Measurements from ENCODE around the gene TFF3. TPM values are rescaled to one million over a fixed set of nuclear protein-coding genes. Genes with fewer than 3 reads are reported as not detected.

The TFF3 gene
- total and polyA plus RNA-seq, 2 donors from 2014 or later = 10.0 to 22.4 TPM

DNA sequence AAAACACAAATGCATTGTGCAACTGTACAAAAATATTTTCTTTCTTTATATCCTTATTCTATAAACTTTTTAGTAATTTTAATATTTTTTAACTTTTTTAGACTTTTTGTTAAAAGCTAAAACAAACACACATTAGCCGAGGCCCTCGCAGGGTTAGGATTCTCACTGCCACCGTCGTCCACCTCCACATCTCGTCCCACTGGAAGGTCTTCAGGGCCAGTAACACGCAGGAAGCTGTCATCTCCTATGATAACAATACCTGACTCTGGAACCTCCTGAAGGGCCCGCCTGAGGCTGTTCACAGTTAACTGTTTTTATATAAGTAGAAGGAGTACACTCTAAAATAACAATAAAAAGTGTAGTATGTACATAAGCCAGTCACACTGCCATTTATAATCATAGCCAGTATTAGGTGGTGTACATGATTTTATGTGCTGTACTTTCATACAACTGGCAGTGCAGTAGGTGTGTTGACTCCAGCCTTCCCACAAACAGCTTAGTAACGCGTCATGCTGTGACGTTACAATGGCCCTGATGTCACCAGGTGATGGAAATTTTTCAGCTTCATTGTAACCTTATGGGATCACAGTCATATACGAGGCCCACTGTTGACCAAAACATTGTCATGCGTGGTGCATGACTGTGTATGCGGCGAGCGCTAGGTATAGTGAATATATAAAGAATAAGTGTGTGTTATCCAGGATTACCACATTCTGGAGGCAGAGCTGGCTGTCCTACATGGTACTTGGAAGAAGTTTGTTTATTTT, 26.8 kb upstream of the TFF3 start:
- Histone ChIP-seq H3K36me3 (ENCODE audit: control insufficient read depth in 2 of 3, insufficient read depth in 3 of 3, low read length in 3 of 3) (no peaks in the 10 kb centered on the region), H3K9ac (ENCODE audit: low read length in 3 of 3) (no peak overlapping the region), H3K9me3 (ENCODE audit: control insufficient read depth in 2 of 3, insufficient read depth in 1 of 3, low read length in 3 of 3) (no peaks in the 10 kb centered on the region), H3K27ac (ENCODE audit: low read depth in 2 of 2, low read length in 2 of 2) (no peak overlapping the region), H3K4me3 (ENCODE audit: low read length in 3 of 3) (no peak overlapping the region), H3K4me1 (ENCODE audit: control insufficient read depth in 2 of 3, insufficient read depth in 2 of 3, low read depth in 1 of 3, low read length in 3 of 3) (peaks cover 0 to 9% (median 0%) of the 10 kb centered on the region in 3 donors), H3K27me3 (ENCODE audit: control insufficient read depth, insufficient read depth, low read length) (no peaks in the 10 kb centered on the region)
- FAIRE-seq (no peak), DNase-seq (no peak)
- no peak for TF ChIP-seq CTCF (IDR thresholded peaks at IDR 0.05; ENCODE audit: borderline replicate concordance, extremely low read depth, insufficient read depth)
- intact Hi-C loops (cut with DNase I) = no loop called here

DNA sequence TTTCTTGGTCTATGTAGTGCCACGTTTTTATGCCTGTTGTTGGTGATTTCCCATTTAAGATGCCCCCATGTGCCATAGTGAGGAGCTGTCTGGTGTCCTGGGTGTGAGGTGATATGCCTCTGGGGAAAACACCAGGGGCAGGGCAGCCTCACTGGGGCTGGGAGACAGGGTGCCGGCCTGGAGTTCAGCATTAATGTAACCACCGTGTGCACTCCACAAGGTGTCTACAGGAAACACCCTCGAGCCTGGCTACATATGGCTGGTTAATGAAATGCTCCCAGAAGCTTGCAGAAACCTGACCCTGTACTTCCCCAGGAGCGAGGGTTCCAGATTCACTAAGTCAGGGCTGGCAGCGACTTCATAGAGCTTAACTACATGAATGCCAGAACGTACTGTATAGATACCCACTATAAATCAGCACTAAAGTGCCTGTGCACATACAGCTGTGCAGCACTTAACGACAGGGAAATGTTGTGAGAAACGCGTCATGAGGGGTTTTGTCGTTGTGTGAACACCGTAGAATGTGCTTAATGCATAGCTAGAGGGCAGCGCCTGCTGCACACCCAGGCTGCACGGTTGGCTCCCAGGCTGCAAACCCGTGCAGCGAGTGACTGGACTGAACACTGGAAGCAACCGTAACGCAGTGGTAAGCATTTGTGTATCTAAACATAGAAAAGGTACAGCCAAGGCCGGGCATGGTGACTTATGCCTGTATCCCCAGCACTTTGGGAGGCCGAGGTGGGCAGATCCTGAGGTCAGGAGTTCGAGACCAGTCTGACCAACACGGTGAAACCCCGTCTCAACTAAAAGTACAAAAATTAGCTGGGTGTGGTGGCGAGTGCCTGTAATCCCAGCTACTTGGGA, 25.2 kb upstream of the TFF3 start:
- intact Hi-C loops (cut with DNase I) = no loop called here
- FAIRE-seq (no peak), DNase-seq (peak in 4 of 5 donors; percentile 42 to 52 (median 48))
- Histone ChIP-seq H3K4me1 (ENCODE audit: control insufficient read depth in 2 of 3, insufficient read depth in 2 of 3, low read depth in 1 of 3, low read length in 3 of 3) (peaks cover 0 to 9% (median 0%) of the 10 kb centered on the region in 3 donors), H3K36me3 (ENCODE audit: control insufficient read depth in 2 of 3, insufficient read depth in 3 of 3, low read length in 3 of 3) (no peaks in the 10 kb centered on the region), H3K9me3 (ENCODE audit: control insufficient read depth in 2 of 3, insufficient read depth in 1 of 3, low read length in 3 of 3) (no peaks in the 10 kb centered on the region), H3K27me3 (ENCODE audit: control insufficient read depth, insufficient read depth, low read length) (no peaks in the 10 kb centered on the region), H3K9ac (ENCODE audit: low read length in 3 of 3) (no peak overlapping the region), H3K27ac (ENCODE audit: low read depth in 2 of 2, low read length in 2 of 2) (no peak overlapping the region), H3K4me3 (ENCODE audit: low read length in 3 of 3) (no peak overlapping the region)
- TF ChIP-seq CTCF (IDR thresholded peaks at IDR 0.05; ENCODE audit: borderline replicate concordance, extremely low read depth, insufficient read depth) = no peak

DNA sequence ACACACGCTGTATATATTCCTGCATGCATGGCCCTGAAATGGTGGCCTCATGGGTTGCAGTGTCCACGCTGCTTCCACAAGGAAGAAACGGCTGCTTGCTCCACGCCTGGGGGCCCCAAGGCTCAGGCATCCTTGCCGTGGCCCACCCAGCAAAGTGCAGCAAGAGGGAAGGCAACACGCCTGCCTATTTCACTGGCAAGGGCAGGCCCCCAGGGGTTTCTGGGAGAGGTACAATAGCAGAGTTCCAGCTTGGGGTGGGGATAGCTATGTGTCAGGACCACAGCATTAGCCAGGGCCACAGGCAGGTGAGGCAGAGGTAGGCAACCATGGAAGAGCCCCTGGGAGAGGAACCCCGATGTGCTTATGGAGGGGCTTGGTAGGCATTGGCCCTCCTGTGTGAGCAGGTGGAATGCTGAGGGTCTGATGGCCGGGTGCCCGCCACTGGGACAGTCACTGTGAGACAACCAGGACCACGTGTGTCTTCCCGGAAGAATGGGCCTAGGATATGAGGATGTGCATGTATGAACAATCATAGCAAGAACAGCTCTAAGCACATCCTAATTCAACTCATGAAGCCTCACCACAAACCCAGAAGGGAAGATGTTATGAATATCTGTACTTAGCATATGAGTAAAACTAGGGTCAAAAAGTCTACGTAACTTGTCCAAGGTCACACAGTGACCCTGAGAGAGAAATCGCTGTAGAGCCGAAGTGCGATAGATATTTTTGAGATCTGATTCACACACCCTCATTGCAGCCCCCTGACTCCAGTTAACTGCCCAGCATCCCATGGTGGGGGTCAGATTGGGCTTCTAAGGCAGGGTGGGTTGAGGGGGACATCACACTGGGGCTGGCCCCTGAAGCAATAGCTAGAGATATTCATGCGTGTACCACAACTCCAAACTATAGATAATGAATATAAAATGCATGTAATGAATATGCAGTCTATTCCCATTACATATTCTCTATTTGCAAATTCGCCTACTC, 23.8 kb upstream of the TFF3 start:
- intact Hi-C loops (cut with DNase I) = loop anchor here (10.0 kb wide), 1 partner anchor 106 kb away; no protein-coding TSS in a partner anchor
- FAIRE-seq = no peak
- no peak overlapping the region for H3K27ac ChIP-seq (ENCODE audit: low read depth in 2 of 2, low read length in 2 of 2)

More for the DNA sequence above, 23.8 kb upstream of the TFF3 start:
- Histone ChIP-seq H3K9me3 (ENCODE audit: control insufficient read depth in 2 of 3, insufficient read depth in 1 of 3, low read length in 3 of 3) (no peaks in the 10 kb centered on the region), H3K36me3 (ENCODE audit: control insufficient read depth in 2 of 3, insufficient read depth in 3 of 3, low read length in 3 of 3) (no peaks in the 10 kb centered on the region), H3K9ac (ENCODE audit: low read length in 3 of 3) (peak overlapping the region in 1 of 3 donors; percentile 12), H3K27me3 (ENCODE audit: control insufficient read depth, insufficient read depth, low read length) (no peaks in the 10 kb centered on the region), H3K4me1 (ENCODE audit: control insufficient read depth in 2 of 3, insufficient read depth in 2 of 3, low read depth in 1 of 3, low read length in 3 of 3) (peaks cover 0 to 9% (median 0%) of the 10 kb centered on the region in 3 donors), H3K4me3 (ENCODE audit: low read length in 3 of 3) (no peak overlapping the region)
- DNase-seq = peak in 1 of 5 donors; percentile 24
- no peak for TF ChIP-seq CTCF (IDR thresholded peaks at IDR 0.05; ENCODE audit: borderline replicate concordance, extremely low read depth, insufficient read depth)

Measured in kidney (tissue), 14 donors.